Muscle of leg (tissue), 11 donors: ENCODE data around the gene KCNH2. TPM values are rescaled to one million over a fixed set of nuclear protein-coding genes. Genes with fewer than 3 reads are reported as not detected.

Experiments used
- DNase-seq: peaks from one replicate; pipeline ENCODE4 v3.0.0; 2013
- H3K27ac ChIP-seq: one replicate; pipeline ENCODE4 v1.5.1; 2013; ENCODE audit warnings: mild to moderate bottlenecking, low read length, control low read depth
- H3K27me3 ChIP-seq: one replicate; pipeline ENCODE4 v1.6.1; 2013; ENCODE audit warnings: low read length; ENCODE audit not compliant: control insufficient read depth, insufficient read depth
- H3K36me3 ChIP-seq: one replicate; pipeline ENCODE4 v1.6.1; 2013; ENCODE audit warnings: low read length; ENCODE audit not compliant: control insufficient read depth, insufficient read depth
- H3K4me1 ChIP-seq: one replicate; pipeline ENCODE4 v1.6.1; 2013; ENCODE audit warnings: low read length; ENCODE audit not compliant: control insufficient read depth, insufficient read depth
- H3K4me3 ChIP-seq: one replicate; pipeline ENCODE4 v1.5.1; 2013; ENCODE audit warnings: low read length, control low read depth
- H3K9me3 ChIP-seq: replicated peaks from 2 replicates; pipeline ENCODE4 v1.6.1; 2013; ENCODE audit warnings: low read depth, low read length; ENCODE audit not compliant: control insufficient read depth
- WGBS: methylation state at CpG from one replicate; pipeline ENCODE4 v1.1.5; 2013; ENCODE audit warnings: missing lambda C conversion rate; ENCODE audit not compliant: insufficient coverage; 5-methylcytosine and 5-hydroxymethylcytosine counted together
- polyA plus RNA-seq, 8 donors: library from polyadenylated mRNA; unstranded; fragments of 120-200 nt; gene quantifications; one replicate each; pipeline versions ENCODE4 v1.2.1 to v1.2.3, GENCODE V29; 2013; ENCODE audit warnings: inconsistent platforms in 1 of 8, low replicate concordance in 1 of 8; ENCODE audit not compliant: insufficient read length in 8 of 8, insufficient read depth in 1 of 8
- total RNA-seq: library from RNA; stranded (reverse); fragments of 120-200 nt; gene quantifications from one replicate; pipeline ENCODE4 v1.2.4, GENCODE V29; 2013

The KCNH2 gene
- total and polyA plus RNA-seq, 9 donors: 9.7 to 26.9 (median 19.6) TPM

GRCh38 chr7:150944066-150945042, 33.8 kb downstream of the KCNH2 start:
- Histone ChIP-seq H3K27ac (no peak overlapping the region), H3K4me1 (peaks cover 12% of the 10 kb centered on the region), H3K9me3 (no peaks in the 10 kb centered on the region), H3K36me3 (no peaks in the 10 kb centered on the region), H3K27me3 (peaks cover 11% of the 10 kb centered on the region), H3K4me3 (no peak overlapping the region)
- 84% methylated on average over 5 of the region's 6 CpGs for WGBS
- DNase-seq: no peak

DNA sequence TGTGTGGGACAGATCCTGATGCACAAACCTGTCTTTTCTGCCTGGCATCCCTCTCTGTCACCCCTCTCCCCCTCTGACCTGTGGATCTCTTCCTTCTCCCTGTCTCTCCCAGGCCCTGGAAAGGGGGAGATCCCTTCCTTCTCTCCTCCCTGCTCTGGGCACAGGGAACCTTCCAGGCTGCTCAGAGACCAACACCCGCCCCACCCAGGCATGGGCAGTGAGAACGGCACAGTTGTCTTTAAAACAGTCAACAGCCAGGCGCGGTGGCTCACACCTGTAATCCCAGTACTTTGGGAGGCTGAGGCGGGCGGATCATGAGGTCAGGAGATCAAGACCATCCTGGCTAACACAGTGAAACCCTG, 34.7 kb downstream of the KCNH2 start:
- Histone ChIP-seq H3K36me3 (no peaks in the 10 kb centered on the region), H3K27ac (no peak overlapping the region), H3K4me3 (no peak overlapping the region), H3K9me3 (no peaks in the 10 kb centered on the region), H3K27me3 (peaks cover 11% of the 10 kb centered on the region), H3K4me1 (peaks cover 20% of the 10 kb centered on the region)
- WGBS: 87% methylated on average over 3 of the region's 6 CpGs
- DNase-seq: no peak

DNA sequence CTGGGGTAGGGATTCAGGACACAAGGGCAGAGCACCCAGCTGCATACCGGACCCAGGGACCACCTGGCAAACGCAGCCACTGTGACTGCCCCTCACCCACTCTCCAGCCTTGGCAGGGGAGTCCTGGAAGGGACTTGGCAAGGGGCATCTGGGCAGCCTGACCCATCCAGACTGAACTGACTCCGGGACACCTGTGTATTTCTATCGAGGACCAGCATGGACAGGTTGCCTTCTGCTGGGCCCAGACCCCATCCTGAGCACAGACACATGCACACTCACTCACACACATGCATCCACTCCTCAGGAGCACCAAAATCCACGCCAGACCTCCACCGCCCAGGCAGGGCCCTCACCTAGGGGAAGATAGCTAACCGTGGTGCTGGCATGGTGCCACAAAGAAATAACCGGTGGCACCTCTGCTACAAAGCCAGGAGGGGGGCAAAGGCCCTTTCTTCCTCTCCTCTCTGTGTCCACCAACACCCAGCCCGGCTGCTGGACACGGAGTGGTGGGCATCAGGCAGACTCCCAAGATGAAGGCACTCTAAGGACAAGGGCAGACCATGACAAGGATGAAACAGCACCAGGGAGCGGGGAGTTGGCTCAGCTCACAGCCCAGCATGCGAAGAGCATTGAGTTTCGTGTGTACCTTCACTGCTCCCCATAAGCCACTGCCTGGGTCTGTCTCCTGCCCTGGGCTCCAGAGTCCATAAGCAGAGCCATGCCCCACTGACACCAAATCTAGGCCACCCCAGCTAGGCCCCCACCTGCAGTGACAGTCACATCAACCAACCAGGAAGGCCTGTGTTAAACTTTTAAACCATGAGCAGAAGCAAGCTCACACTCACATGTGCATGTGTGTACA, 35.3 kb downstream of the KCNH2 start:
- Histone ChIP-seq H3K36me3 (no peaks in the 10 kb centered on the region), H3K4me1 (peaks cover 26% of the 10 kb centered on the region), H3K9me3 (no peaks in the 10 kb centered on the region), H3K27ac (no peak overlapping the region), H3K27me3 (peaks cover 11% of the 10 kb centered on the region), H3K4me3 (no peak overlapping the region)
- DNase-seq: no peak
- WGBS: 76% methylated on average over 11 of the region's 13 CpGs

DNA sequence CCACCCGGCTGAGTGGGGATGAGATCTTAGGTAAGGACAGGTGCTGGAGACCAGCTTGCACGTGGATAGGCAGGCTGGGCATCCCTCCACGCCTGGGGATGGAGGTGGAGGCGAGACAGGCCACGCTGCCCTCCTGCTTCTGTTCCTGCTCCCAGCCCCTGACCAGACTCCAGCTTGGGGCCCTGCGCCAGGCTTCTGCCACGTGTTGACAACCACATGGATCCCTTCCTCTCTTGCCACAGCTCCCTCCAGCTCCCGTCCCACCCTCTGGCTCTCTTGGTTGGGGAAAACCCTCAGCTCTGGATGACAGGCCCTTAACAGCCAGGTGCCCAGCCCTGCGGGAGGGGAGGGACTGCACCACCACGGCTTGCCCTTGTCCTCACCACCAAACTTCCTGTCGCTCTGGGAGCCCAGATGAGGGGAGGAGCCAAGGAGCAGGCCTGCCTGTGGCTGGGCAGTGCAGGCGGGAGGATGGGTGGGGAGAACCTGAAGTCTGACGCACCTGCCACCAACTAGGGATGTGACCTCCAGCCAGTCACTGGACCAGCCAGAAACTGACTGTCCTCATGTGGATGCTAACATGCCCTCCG, 36.0 kb downstream of the KCNH2 start:
- Histone ChIP-seq H3K9me3 (no peaks in the 10 kb centered on the region), H3K4me3 (no peak overlapping the region), H3K4me1 (peaks cover 32% of the 10 kb centered on the region), H3K27me3 (peaks cover 11% of the 10 kb centered on the region), H3K36me3 (no peaks in the 10 kb centered on the region), H3K27ac (no peak overlapping the region)
- DNase-seq: no peak
- WGBS: 56% methylated on average over 12 of the region's 14 CpGs

- H3K36me3 ChIP-seq: no peaks in the 10 kb centered on the region
- H3K4me3 ChIP-seq: no peak overlapping the region
- H3K4me1 ChIP-seq: peaks cover 32% of the 10 kb centered on the region
- no peaks in the 10 kb centered on the region for H3K9me3 ChIP-seq
- no peak for DNase-seq
- peaks cover 11% of the 10 kb centered on the region for H3K27me3 ChIP-seq
- 81% methylated on average over 14 of the region's 15 CpGs for WGBS
- no peak overlapping the region for H3K27ac ChIP-seq
Measured at GRCh38 chr7:150941351-150942000, 36.6 kb downstream of the KCNH2 start.

DNA sequence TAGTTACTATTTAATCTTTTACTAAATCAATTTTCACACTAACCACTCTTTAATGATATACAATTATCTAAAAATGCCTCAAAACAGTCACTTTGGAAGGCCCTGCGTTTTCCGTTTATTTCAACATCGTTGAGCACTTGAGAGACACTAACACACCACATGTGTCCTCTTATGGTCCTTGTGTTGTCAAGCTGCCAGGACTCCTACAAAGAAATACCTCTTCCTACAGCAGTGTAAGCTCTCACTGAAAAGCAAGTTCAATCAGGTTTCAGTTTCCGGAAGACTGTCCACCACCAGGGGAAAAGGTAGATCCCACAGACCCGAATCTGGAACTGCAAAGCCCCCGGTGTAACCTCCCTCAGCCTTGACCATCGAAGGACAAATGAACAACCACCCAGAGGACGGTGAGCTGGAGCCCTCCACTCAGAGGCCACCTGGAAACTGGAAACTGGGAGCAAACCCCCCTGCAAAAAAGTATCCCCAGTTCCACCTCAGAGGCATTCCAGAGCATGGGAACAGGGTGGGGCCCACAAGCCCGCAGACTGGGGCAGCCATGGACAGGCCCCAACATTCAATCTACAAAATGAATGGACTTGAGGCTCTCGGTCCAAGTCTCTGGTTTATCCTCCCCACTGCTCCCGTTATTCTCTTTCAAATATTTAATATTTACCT, 37.6 kb downstream of the KCNH2 start:
- Histone ChIP-seq H3K27ac (no peak overlapping the region), H3K4me3 (no peak overlapping the region), H3K27me3 (peaks cover 8% of the 10 kb centered on the region), H3K9me3 (no peaks in the 10 kb centered on the region), H3K36me3 (no peaks in the 10 kb centered on the region), H3K4me1 (peaks cover 27% of the 10 kb centered on the region)
- no peak for DNase-seq
- WGBS: 52% methylated on average over 6 of the region's 11 CpGs

GRCh38 chr7:150939466-150939865, 38.7 kb downstream of the KCNH2 start:
- DNase-seq: no peak

DNA sequence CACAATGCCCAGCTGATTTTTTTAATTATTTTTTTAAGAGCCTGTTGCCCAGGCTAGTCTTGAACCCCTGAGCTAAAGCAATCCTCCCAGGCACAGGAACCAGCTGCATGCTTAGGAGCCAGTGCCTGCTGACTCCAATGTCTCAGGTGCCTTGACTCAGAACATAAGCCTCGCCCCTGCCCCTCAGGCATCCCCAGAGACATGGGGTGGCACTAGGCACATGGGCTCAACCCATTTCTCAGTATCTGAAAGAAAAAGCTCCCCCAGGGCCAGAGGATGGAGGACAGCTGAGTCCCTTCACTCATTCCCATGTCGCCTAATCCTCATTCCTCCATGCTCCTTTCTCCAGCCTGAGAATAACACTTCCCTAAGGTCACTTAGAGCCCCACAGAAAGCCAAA, 39.1 kb downstream of the KCNH2 start:
- Histone ChIP-seq H3K27me3 (peaks cover 6% of the 10 kb centered on the region), H3K36me3 (no peaks in the 10 kb centered on the region), H3K4me1 (peaks cover 22% of the 10 kb centered on the region), H3K4me3 (no peak overlapping the region), H3K9me3 (no peaks in the 10 kb centered on the region), H3K27ac (no peak overlapping the region)
- DNase-seq: no peak
- WGBS: 94% methylated on average over 2 of the region's 2 CpGs

More at GRCh38 chr7:150939466-150939865, 38.7 kb downstream of the KCNH2 start:
- no peaks in the 10 kb centered on the region for H3K36me3 ChIP-seq
- no peak overlapping the region for H3K27ac ChIP-seq
- H3K27me3 ChIP-seq: peaks cover 6% of the 10 kb centered on the region
- H3K4me1 ChIP-seq: peaks cover 22% of the 10 kb centered on the region
- H3K9me3 ChIP-seq: no peaks in the 10 kb centered on the region
- no peak overlapping the region for H3K4me3 ChIP-seq

DNA sequence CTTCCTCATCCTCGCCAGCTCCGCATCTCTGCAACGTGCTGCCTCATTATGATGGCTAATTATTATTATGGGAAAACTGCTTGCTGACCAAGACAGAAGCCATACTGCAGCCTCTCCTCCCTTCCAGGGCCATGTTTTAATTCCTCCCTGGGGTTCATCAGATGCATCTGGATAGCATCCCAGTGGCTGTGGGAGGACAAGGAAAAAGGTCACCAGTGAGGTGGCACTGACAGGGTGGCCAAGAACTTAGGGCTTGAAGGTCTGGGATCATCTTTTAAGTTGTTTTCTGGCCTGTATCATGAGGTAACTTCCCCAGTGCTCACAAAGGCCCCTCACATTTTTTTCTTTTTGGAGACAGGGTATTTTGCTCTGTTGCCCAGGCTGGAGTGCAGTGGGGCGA, 39.6 kb downstream of the KCNH2 start:
- H3K4me1 ChIP-seq: peaks cover 22% of the 10 kb centered on the region
- peaks cover 6% of the 10 kb centered on the region for H3K27me3 ChIP-seq
- no peak for DNase-seq
- no peak overlapping the region for H3K4me3 ChIP-seq
- 100% methylated on average over 1 of the region's 4 CpGs for WGBS
- H3K36me3 ChIP-seq: no peaks in the 10 kb centered on the region
- H3K27ac ChIP-seq: no peak overlapping the region
- no peaks in the 10 kb centered on the region for H3K9me3 ChIP-seq
